Gastrocnemius medialis (tissue), 4 donors: ENCODE measurements around the gene KRT13. TPM values are rescaled to one million over a fixed set of nuclear protein-coding genes. Genes with fewer than 3 reads are reported as not detected.

Experiments used
- ATAC-seq, 2 donors: fragments of 150-250 bp; one replicate each; pipeline ENCODE4 v1.9.1; 2016
- DNase-seq, 2 donors: peaks; one replicate each; pipeline ENCODE4 v3.0.0-alpha.2; 2019
- H3K27ac ChIP-seq, 4 donors: fragments of 200-600 bp; sonication (generic); 1 replicate in 1 of 4; 2 replicates in 3 of 4; pipeline ENCODE4 v1.5.1; 2016 to 2018; ENCODE audit warnings: mild to moderate bottlenecking in 2 of 4, moderate library complexity in 1 of 4
- H3K27me3 ChIP-seq, 3 donors: fragments of 200-600 bp; sonication (generic) in 2 of 3; 1 replicate in 1 of 3; 2 replicates in 2 of 3; pipeline versions ENCODE4 v1.5.1 to v1.6.0; 2016 to 2019; ENCODE audit warnings: mild to moderate bottlenecking in 1 of 3, moderate library complexity in 1 of 3
- H3K36me3 ChIP-seq, 2 donors: fragments of 200-600 bp; sonication (generic) in 1 of 2; one replicate each; pipeline ENCODE4 v1.5.1; 2017 to 2018
- H3K4me1 ChIP-seq, 2 donors: fragments of 200-600 bp; sonication (generic) in 1 of 2; one replicate each; pipeline ENCODE4 v1.5.1; 2016 to 2017; ENCODE audit warnings: mild to moderate bottlenecking in 2 of 2
- H3K4me3 ChIP-seq, 4 donors: fragments of 200-600 bp; sonication (generic) in 3 of 4; 1 replicate in 1 of 4; 2 replicates in 3 of 4; pipeline ENCODE4 v1.5.1; 2016 to 2019; ENCODE audit warnings: mild to moderate bottlenecking in 2 of 4
- H3K9me3 ChIP-seq, 3 donors: fragments of 200-600 bp; sonication (generic) in 2 of 3; 1 replicate in 1 of 3; 2 replicates in 2 of 3; pipeline ENCODE4 v1.5.1; 2016 to 2019
- CTCF ChIP-seq, 5 experiments: fragments of 450-650 bp in 3 of 5; fragments of 200-600 bp in 2 of 5; sonication (generic) in 2 of 5; IDR thresholded peaks in 4 of 5; conservative IDR thresholded peaks in 1 of 5; 1 replicate in 4 of 5; 2 replicates in 1 of 5; pipeline ENCODE4 v1.5.1; 2016 to 2019; ENCODE audit warnings: antibody characterized with exemption in 5 of 5, mild to moderate bottlenecking in 3 of 5, moderate library complexity in 3 of 5
- POLR2A ChIP-seq, 2 donors: fragments of 450-650 bp; IDR thresholded peaks; one replicate each; pipeline ENCODE4 v1.6.1; 2017; ENCODE audit warnings: antibody characterized with exemption in 2 of 2, mild to moderate bottlenecking in 2 of 2, moderate library complexity in 2 of 2
- in situ Hi-C, 4 donors: fragments of 200-750 bp; cut with MboI; loops; one replicate each; pipeline versions ENCODE4 v1.15.0 to v1.8.0; 2017; ENCODE audit warnings: low sequenced_read_pairs in 4 of 4
- intact Hi-C: fragments of 100-400 bp; cut with DNase I; formaldehyde crosslinking; loops from one replicate; pipeline ENCODE4 v1.15.1; 2023; ENCODE audit warnings: low total_unique reads
- total RNA-seq, 4 donors: library from RNA; depleted of rRNA; stranded (reverse); fragments of >200 nt; gene quantifications; one replicate each; pipeline versions ENCODE4 v1.1.0 to v1.2.3, GENCODE V29; 2016

The KRT13 gene
- total RNA-seq, 4 donors from 2014 or later = not detected

GRCh38 chr17:41475421-41475820 lies 30.0 kb downstream of the KRT13 start:
- no peak overlapping the region for H3K4me3 ChIP-seq
- no peaks in the 10 kb centered on the region for H3K36me3 ChIP-seq
- DNase-seq = no peak
- no peaks in the 10 kb centered on the region for H3K27me3 ChIP-seq
- in situ Hi-C loops (loop anchor here in 1 of 4 donors (25.0 kb wide), 1 partner anchor 563 kb away; no protein-coding TSS in a partner anchor), intact Hi-C loops (no loop called here)
- H3K9me3 ChIP-seq = no peaks in the 10 kb centered on the region
- peak overlapping the region in 2 of 4 donors; percentile 3 to 44 for H3K27ac ChIP-seq
- no peak for ATAC-seq
- no peak for TF ChIP-seq POLR2A (IDR thresholded peaks at IDR 0.05)
- no peak for TF ChIP-seq CTCF (IDR thresholded peaks at IDR 0.05 in 4 of 5, conservative IDR thresholded peaks at IDR 0.05 in 1 of 5)
- H3K4me1 ChIP-seq = peaks cover 0 to 4% of the 10 kb centered on the region in 2 donors

- H3K27ac ChIP-seq = peak overlapping the region in 2 of 4 donors; percentile 3 to 44
- TF ChIP-seq CTCF (IDR thresholded peaks at IDR 0.05 in 4 of 5, conservative IDR thresholded peaks at IDR 0.05 in 1 of 5) = no peak
- ATAC-seq (peak; percentile 62 to 82), DNase-seq (no peak)
- H3K27me3 ChIP-seq = no peaks in the 10 kb centered on the region
- peaks cover 0 to 4% of the 10 kb centered on the region in 2 donors for H3K4me1 ChIP-seq
- in situ Hi-C loops (loop anchor here in 1 of 4 donors (25.0 kb wide), 1 partner anchor 563 kb away; no protein-coding TSS in a partner anchor), intact Hi-C loops (no loop called here)
- no peaks in the 10 kb centered on the region for H3K9me3 ChIP-seq
- H3K36me3 ChIP-seq = no peaks in the 10 kb centered on the region
- H3K4me3 ChIP-seq = no peak overlapping the region
Observed at GRCh38 chr17:41474863-41475262, 30.5 kb downstream of the KRT13 start.

GRCh38 chr17:41468346-41468745 lies 37.1 kb downstream of the KRT13 start:
- H3K4me3 ChIP-seq = no peak overlapping the region
- H3K36me3 ChIP-seq = no peaks in the 10 kb centered on the region
- H3K27me3 ChIP-seq = peaks cover 0 to 2% (median 0%) of the 10 kb centered on the region in 3 donors
- H3K9me3 ChIP-seq = no peaks in the 10 kb centered on the region
- no peak overlapping the region for H3K27ac ChIP-seq
- in situ Hi-C loops = no loop called here
- no peaks in the 10 kb centered on the region for H3K4me1 ChIP-seq
- TF ChIP-seq POLR2A (IDR thresholded peaks at IDR 0.05) = no peak
- no peak for TF ChIP-seq CTCF (IDR thresholded peaks at IDR 0.05 in 4 of 5, conservative IDR thresholded peaks at IDR 0.05 in 1 of 5)
- no peak for ATAC-seq
- no peak for DNase-seq
- intact Hi-C loops = no loop called here

GRCh38 chr17:41467561-41467960 lies 37.9 kb downstream of the KRT13 start:
- ATAC-seq (no peak), DNase-seq (no peak)
- Histone ChIP-seq H3K27me3 (peaks cover 0 to 2% (median 0%) of the 10 kb centered on the region in 3 donors), H3K4me3 (no peak overlapping the region), H3K27ac (no peak overlapping the region), H3K9me3 (no peaks in the 10 kb centered on the region), H3K36me3 (no peaks in the 10 kb centered on the region), H3K4me1 (no peaks in the 10 kb centered on the region)
- intact Hi-C loops (no loop called here), in situ Hi-C loops (no loop called here)
- TF ChIP-seq POLR2A (IDR thresholded peaks at IDR 0.05) (no peak), CTCF (IDR thresholded peaks at IDR 0.05 in 4 of 5, conservative IDR thresholded peaks at IDR 0.05 in 1 of 5) (no peak)

GRCh38 chr17:41466988-41467387 lies 38.4 kb downstream of the KRT13 start, which contains the start of gene KRT32:
KRT32 (minus strand) TSS chr17:41467386; CDS start chr17:41467325, 61 bp downstream.
- intact Hi-C loops (no loop called here), in situ Hi-C loops (no loop called here)
- no peak for DNase-seq

More at GRCh38 chr17:41466988-41467387, 38.4 kb downstream of the KRT13 start, which contains the start of gene KRT32:
- H3K27me3 ChIP-seq = peaks cover 0 to 2% (median 0%) of the 10 kb centered on the region in 3 donors
- no peaks in the 10 kb centered on the region for H3K4me1 ChIP-seq
- no peak within 1 kb of the TSS for H3K27ac ChIP-seq
- no peaks in the 10 kb centered on the region for H3K9me3 ChIP-seq
- H3K4me3 ChIP-seq = no peak within 1 kb of the TSS
- no peaks in the 10 kb centered on the region for H3K36me3 ChIP-seq
- ATAC-seq = no peak
- no peak for TF ChIP-seq CTCF (IDR thresholded peaks at IDR 0.05 in 4 of 5, conservative IDR thresholded peaks at IDR 0.05 in 1 of 5)
- TF ChIP-seq POLR2A (IDR thresholded peaks at IDR 0.05) = no peak
